ENCODE data around the gene PUSL1. TPM values are rescaled to one million over a fixed set of nuclear protein-coding genes. Genes with fewer than 3 reads are reported as not detected.

PUSL1 gene
- total RNA-seq, 2 experiments from 2014 or later, result 31.3 to 57.1 TPM

GRCh38 chr1:1359664-1360468 lies 51.5 kb downstream of the PUSL1 start:
- Histone ChIP-seq H3K36me3 (ENCODE audit: insufficient read depth, low read length) (no peaks in the 10 kb centered on the region), H3K4me2 (ENCODE audit: low read length) (no peak overlapping the region), H3K9me2 (ENCODE audit: insufficient read depth, low read length) (no peaks in the 10 kb centered on the region), H3K4me1 (ENCODE audit: insufficient read depth, low read length, poor library complexity, severe bottlenecking) (no peaks in the 10 kb centered on the region), H3K27ac (ENCODE audit: low read depth, low read length, poor library complexity, severe bottlenecking) (no peak overlapping the region), H3K4me3 (ENCODE audit: low read depth, low read length, poor library complexity, severe bottlenecking) (no peak overlapping the region), H3K9me3 (ENCODE audit: low read length) (no peaks in the 10 kb centered on the region), H4K20me1 (ENCODE audit: insufficient read depth, low read length) (no peaks in the 10 kb centered on the region), H2AFZ (ENCODE audit: low read length) (no peak overlapping the region), H3K79me2 (ENCODE audit: insufficient read depth, low read depth, low read length) (no peaks in the 10 kb centered on the region)
- intact Hi-C loops (cut with micrococcal nuclease; ENCODE audit: unreplicated experiment), result no loop called here
- ChIA-PET CTCF (ENCODE audit: unreplicated experiment) (no interaction called here), POLR2A (no interaction called here)
- DNase-seq (ENCODE audit: low spot score), result no peak
- BruUV-seq (replicated peaks), result no TSS peak
- TF ChIP-seq CTCF (conservative IDR thresholded peaks at IDR 0.05; ENCODE audit: low read length) (no peak), EZH2phosphoT487 (IDR thresholded peaks at IDR 0.05; ENCODE audit: borderline replicate concordance, low read depth, low read length) (no peak)

DNA sequence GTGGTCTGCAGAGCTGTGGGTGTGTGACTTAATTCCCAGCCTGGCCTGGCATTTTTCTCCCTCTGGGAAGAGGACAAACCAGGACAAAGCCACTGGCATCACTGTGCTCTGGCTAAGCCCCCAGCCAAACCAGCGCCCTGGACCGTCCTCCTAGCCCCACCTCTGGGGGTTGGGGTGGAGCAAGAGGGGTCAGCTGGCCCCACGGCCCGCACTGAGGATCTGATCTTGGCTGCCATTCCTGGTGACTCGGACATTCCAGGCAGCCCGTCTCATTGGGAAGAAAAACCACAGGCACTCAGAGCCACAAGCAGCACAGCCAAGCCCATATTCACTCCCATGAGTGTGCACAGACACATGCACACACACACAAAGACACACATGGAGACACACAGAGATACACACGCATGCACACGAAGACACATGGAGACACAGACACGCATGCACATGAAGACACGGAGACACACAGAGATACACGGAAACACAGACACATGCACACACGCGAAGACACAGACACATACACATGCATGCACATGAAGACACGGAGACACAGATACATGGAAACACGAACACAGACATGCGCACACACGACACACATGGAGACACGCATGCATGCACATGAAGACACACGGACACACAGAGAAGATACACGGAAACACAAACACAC lies 52.2 kb downstream of the PUSL1 start:
- H3K9me3 ChIP-seq (ENCODE audit: low read length), result no peaks in the 10 kb centered on the region
- no peak for DNase-seq (ENCODE audit: low spot score)
- POLR2A ChIA-PET, result no interaction called here
- no TSS peak for BruUV-seq (replicated peaks)
- no peaks in the 10 kb centered on the region for H3K36me3 ChIP-seq (ENCODE audit: insufficient read depth, low read length)
- H3K4me2 ChIP-seq (ENCODE audit: low read length), result no peak overlapping the region
- intact Hi-C loops (cut with micrococcal nuclease; ENCODE audit: unreplicated experiment), result no loop called here
- H3K79me2 ChIP-seq (ENCODE audit: insufficient read depth, low read depth, low read length), result no peaks in the 10 kb centered on the region
- no peaks in the 10 kb centered on the region for H3K4me1 ChIP-seq (ENCODE audit: insufficient read depth, low read length, poor library complexity, severe bottlenecking)
- CTCF ChIA-PET (ENCODE audit: unreplicated experiment), result no interaction called here
- H3K4me3 ChIP-seq (ENCODE audit: low read depth, low read length, poor library complexity, severe bottlenecking), result no peak overlapping the region
- H2AFZ ChIP-seq (ENCODE audit: low read length), result no peak overlapping the region
- TF ChIP-seq EZH2phosphoT487 (IDR thresholded peaks at IDR 0.05; ENCODE audit: borderline replicate concordance, low read depth, low read length) (no peak), CTCF (conservative IDR thresholded peaks at IDR 0.05; ENCODE audit: low read length) (no peak)
- no peaks in the 10 kb centered on the region for H4K20me1 ChIP-seq (ENCODE audit: insufficient read depth, low read length)
- no peaks in the 10 kb centered on the region for H3K9me2 ChIP-seq (ENCODE audit: insufficient read depth, low read length)
- H3K27ac ChIP-seq (ENCODE audit: low read depth, low read length, poor library complexity, severe bottlenecking), result no peak overlapping the region

Small RNA genes lying within 50 kb of the gene (microRNA-seq; reads per million reads assigned to microRNA genes)
- gene MIR6726 (ENCODE audit: borderline replicate concordance), result 2.3 reads per million
- 6.8 reads per million for gene MIR6727 (ENCODE audit: borderline replicate concordance)
- gene MIR6808 (ENCODE audit: borderline replicate concordance), result not detected

Small RNA genes lying within 50 kb of the gene (small RNA-seq; reads per million reads assigned to genes)
- not detected for gene MIR6726

Other genes with a start within 250 kb of the PUSL1 start
- not detected in 2 replicates for gene RNF223, start 234.3 kb upstream of the PUSL1 start, total RNA-seq (2014; rRNA removed; shearing (Covaris generic))
- gene RNF223, start 234.3 kb upstream of the PUSL1 start, total RNA-seq (2022), result not detected in 2 replicates
- 13.1 and 27.6 TPM in 2 replicates for gene C1orf159, start 192.5 kb upstream of the PUSL1 start, total RNA-seq (2014; rRNA removed; shearing (Covaris generic))
- gene C1orf159, start 192.5 kb upstream of the PUSL1 start, total RNA-seq (2022), result 24.1 and 24.5 TPM in 2 replicates
- gene TTLL10, start 134.7 kb upstream of the PUSL1 start, total RNA-seq (2014; rRNA removed; shearing (Covaris generic)), result not detected in 2 replicates
- gene TTLL10, start 134.7 kb upstream of the PUSL1 start, total RNA-seq (2022), result not detected in 2 replicates
- gene TNFRSF18, start 102.0 kb upstream of the PUSL1 start, total RNA-seq (2014; rRNA removed; shearing (Covaris generic)), result not detected in 2 replicates
- gene TNFRSF18, start 102.0 kb upstream of the PUSL1 start, total RNA-seq (2022), result not detected in 2 replicates
- gene TNFRSF4, start 94.4 kb upstream of the PUSL1 start, total RNA-seq (2014; rRNA removed; shearing (Covaris generic)), result not detected in 2 replicates
- 1.1 and 1.4 TPM in 2 replicates for gene TNFRSF4, start 94.4 kb upstream of the PUSL1 start, total RNA-seq (2022)
- gene SDF4, start 76.6 kb upstream of the PUSL1 start, total RNA-seq (2014; rRNA removed; shearing (Covaris generic)), result 44.2 and 47.7 TPM in 2 replicates
- 82.8 and 85.7 TPM in 2 replicates for gene SDF4, start 76.6 kb upstream of the PUSL1 start, total RNA-seq (2022)
- 36.2 and 37.7 TPM in 2 replicates for gene B3GALT6, start 76.4 kb upstream of the PUSL1 start, total RNA-seq (2014; rRNA removed; shearing (Covaris generic))
- 25.0 and 27.1 TPM in 2 replicates for gene B3GALT6, start 76.4 kb upstream of the PUSL1 start, total RNA-seq (2022)
- 0.49 and 1.8 TPM in 2 replicates for gene C1QTNF12, start 61.9 kb upstream of the PUSL1 start, total RNA-seq (2014; rRNA removed; shearing (Covaris generic))
- gene C1QTNF12, start 61.9 kb upstream of the PUSL1 start, total RNA-seq (2022), result 6.1 and 7.0 TPM in 2 replicates
- gene UBE2J2, start 34.7 kb upstream of the PUSL1 start, total RNA-seq (2014; rRNA removed; shearing (Covaris generic)), result 61.6 and 69.2 TPM in 2 replicates
- gene UBE2J2, start 34.7 kb upstream of the PUSL1 start, total RNA-seq (2022), result 87.0 and 88.7 TPM in 2 replicates
- gene SCNN1D, start 28.2 kb upstream of the PUSL1 start, total RNA-seq (2014; rRNA removed; shearing (Covaris generic)), result 3.9 and 6.2 TPM in 2 replicates
- 11.3 and 12.7 TPM in 2 replicates for gene SCNN1D, start 28.2 kb upstream of the PUSL1 start, total RNA-seq (2022)
- gene ACAP3, start 667 bp upstream of the PUSL1 start, total RNA-seq (2014; rRNA removed; shearing (Covaris generic)), result 26.3 and 26.8 TPM in 2 replicates
- 47.6 and 47.7 TPM in 2 replicates for gene ACAP3, start 667 bp upstream of the PUSL1 start, total RNA-seq (2022)
- 128 and 142 TPM in 2 replicates for gene INTS11, start 16.1 kb downstream of the PUSL1 start, total RNA-seq (2014; rRNA removed; shearing (Covaris generic))
- gene INTS11, start 16.1 kb downstream of the PUSL1 start, total RNA-seq (2022), result 146 and 162 TPM in 2 replicates
- 16.6 and 18.5 TPM in 2 replicates for gene CPTP, start 16.2 kb downstream of the PUSL1 start, total RNA-seq (2014; rRNA removed; shearing (Covaris generic))
- gene CPTP, start 16.2 kb downstream of the PUSL1 start, total RNA-seq (2022), result 20.3 and 20.6 TPM in 2 replicates
- 0.41 and 1.1 TPM in 2 replicates for gene TAS1R3, start 22.7 kb downstream of the PUSL1 start, total RNA-seq (2014; rRNA removed; shearing (Covaris generic))
- 0.99 and 1.2 TPM in 2 replicates for gene TAS1R3, start 22.7 kb downstream of the PUSL1 start, total RNA-seq (2022)
- 41.7 and 47.1 TPM in 2 replicates for gene DVL1, start 40.8 kb downstream of the PUSL1 start, total RNA-seq (2014; rRNA removed; shearing (Covaris generic))
- 27.8 and 30.7 TPM in 2 replicates for gene DVL1, start 40.8 kb downstream of the PUSL1 start, total RNA-seq (2022)
- not detected in 2 replicates for gene MXRA8, start 50.0 kb downstream of the PUSL1 start, total RNA-seq (2014; rRNA removed; shearing (Covaris generic))
- not detected in 2 replicates for gene MXRA8, start 50.0 kb downstream of the PUSL1 start, total RNA-seq (2022)
- gene AURKAIP1, start 66.6 kb downstream of the PUSL1 start, total RNA-seq (2014; rRNA removed; shearing (Covaris generic)), result 156 and 163 TPM in 2 replicates
- 145 and 172 TPM in 2 replicates for gene AURKAIP1, start 66.6 kb downstream of the PUSL1 start, total RNA-seq (2022)
- gene CCNL2, start 90.7 kb downstream of the PUSL1 start, total RNA-seq (2014; rRNA removed; shearing (Covaris generic)), result 297 and 307 TPM in 2 replicates
- 213 and 238 TPM in 2 replicates for gene CCNL2, start 90.7 kb downstream of the PUSL1 start, total RNA-seq (2022)
- gene MRPL20, start 98.7 kb downstream of the PUSL1 start, total RNA-seq (2014; rRNA removed; shearing (Covaris generic)), result 165 and 196 TPM in 2 replicates
- 116 and 143 TPM in 2 replicates for gene MRPL20, start 98.7 kb downstream of the PUSL1 start, total RNA-seq (2022)
- not detected in 2 replicates for gene ANKRD65, start 112.7 kb downstream of the PUSL1 start, total RNA-seq (2014; rRNA removed; shearing (Covaris generic))
- gene ANKRD65, start 112.7 kb downstream of the PUSL1 start, total RNA-seq (2022), result not detected in 2 replicates
- gene VWA1, start 127.1 kb downstream of the PUSL1 start, total RNA-seq (2014; rRNA removed; shearing (Covaris generic)), result not detected in 2 replicates
- not detected in 2 replicates for gene VWA1, start 127.1 kb downstream of the PUSL1 start, total RNA-seq (2022)
- gene ATAD3C, start 141.1 kb downstream of the PUSL1 start, total RNA-seq (2014; rRNA removed; shearing (Covaris generic)), result 1.6 TPM in 1 of 2 replicates, not detected in the other
- gene ATAD3C, start 141.1 kb downstream of the PUSL1 start, total RNA-seq (2022), result 2.1 and 3.0 TPM in 2 replicates
- 43.8 and 54.9 TPM in 2 replicates for gene ATAD3B, start 163.2 kb downstream of the PUSL1 start, total RNA-seq (2014; rRNA removed; shearing (Covaris generic))
- gene ATAD3B, start 163.2 kb downstream of the PUSL1 start, total RNA-seq (2022), result 54.3 and 62.4 TPM in 2 replicates
- 79.9 and 81.9 TPM in 2 replicates for gene ATAD3A, start 203.6 kb downstream of the PUSL1 start, total RNA-seq (2014; rRNA removed; shearing (Covaris generic))
- gene ATAD3A, start 203.6 kb downstream of the PUSL1 start, total RNA-seq (2022), result 83.3 and 88.6 TPM in 2 replicates
- gene TMEM240, start 232.0 kb downstream of the PUSL1 start, total RNA-seq (2014; rRNA removed; shearing (Covaris generic)), result 0.64 and 0.76 TPM in 2 replicates
- gene TMEM240, start 232.0 kb downstream of the PUSL1 start, total RNA-seq (2022), result 2.1 and 2.7 TPM in 2 replicates